Colonic mucosa (tissue), 4 donors: ENCODE results near the gene SMIM30. TPM values are rescaled to one million over a fixed set of nuclear protein-coding genes. Genes with fewer than 3 reads are reported as not detected.

Source experiments
- DNase-seq: peaks from one replicate; pipeline ENCODE4 v3.0.0-alpha.2; 2020
- H3K27ac ChIP-seq: fragments of 200-600 bp; one replicate; pipeline ENCODE4 v1.8.0; 2021
- H3K27me3 ChIP-seq: fragments of 200-600 bp; one replicate; pipeline ENCODE4 v1.8.0; 2021
- H3K36me3 ChIP-seq: fragments of 200-600 bp; one replicate; pipeline ENCODE4 v1.8.0; 2021
- H3K4me1 ChIP-seq: fragments of 200-600 bp; one replicate; pipeline ENCODE4 v1.8.0; 2021; ENCODE audit warnings: mild to moderate bottlenecking
- H3K4me3 ChIP-seq: fragments of 200-600 bp; one replicate; pipeline ENCODE4 v1.8.0; 2021
- H3K9ac ChIP-seq, 2 donors: one replicate each; pipeline ENCODE4 v1.7.0; 2013; ENCODE audit warnings: control low read depth in 2 of 2, low read depth in 2 of 2, low read length in 2 of 2
- H3K9me3 ChIP-seq: fragments of 200-600 bp; one replicate; pipeline ENCODE4 v1.8.0; 2021
- CTCF ChIP-seq: fragments of 200-600 bp; IDR thresholded peaks from one replicate; pipeline ENCODE4 v1.8.0; 2022; ENCODE audit warnings: antibody characterized with exemption, mild to moderate bottlenecking
- intact Hi-C: fragments of 100-400 bp; cut with DNase I; formaldehyde crosslinking; loops from one replicate; pipeline ENCODE4 v1.14.1; 2022
- total RNA-seq, 2 donors: library from RNA; stranded (reverse); fragmentation: NEBNext Ultra II Directional in 1 of 2; extraction: Animal tissue kit (Norgen Biotek cat#: 25700) in 1 of 2; gene quantifications; one replicate each; pipeline ENCODE4 v1.2.1, GENCODE V29; 2021
- donor health status: healthy.
- donor health status: DM: no; HTN: no; CAD: no.
- donor health status: DM: no; HTN: no; CAD: no.

The SMIM30 gene
- total RNA-seq, 2 donors from 2014 or later = 24.5 to 29.1 TPM

GRCh38 chr7:113087071-113087998 is 31.0 kb downstream of the SMIM30 start:
- Histone ChIP-seq H3K27ac (no peak overlapping the region), H3K4me3 (no peak overlapping the region), H3K4me1 (no peaks in the 10 kb centered on the region), H3K36me3 (no peaks in the 10 kb centered on the region), H3K27me3 (peaks cover 8% of the 10 kb centered on the region), H3K9ac (no peak overlapping the region), H3K9me3 (no peaks in the 10 kb centered on the region)
- intact Hi-C loops = no loop called here
- TF ChIP-seq CTCF = no peak
- no peak for DNase-seq

GRCh38 chr7:113086431-113086888 is 31.9 kb downstream of the SMIM30 start, which contains the start of gene GPR85:
Gene GPR85, minus strand, starts transcription at chr7:113086827. Its CDS starts 2,106 bp downstream, at chr7:113084721.
- Histone ChIP-seq H3K27me3 (peaks cover 8% of the 10 kb centered on the region), H3K27ac (no peak within 1 kb of the TSS), H3K4me3 (peak within 1 kb of the TSS; percentile 24), H3K36me3 (no peaks in the 10 kb centered on the region), H3K4me1 (no peaks in the 10 kb centered on the region), H3K9ac (no peak within 1 kb of the TSS), H3K9me3 (no peaks in the 10 kb centered on the region)
- intact Hi-C loops = no loop called here
- no peak for DNase-seq
- no peak for TF ChIP-seq CTCF

GRCh38 chr7:113085781-113086390 is 32.5 kb downstream of the SMIM30 start:
- no peak for DNase-seq
- H3K4me3 ChIP-seq = no peak overlapping the region

GRCh38 chr7:113084496-113085172 is 33.7 kb downstream of the SMIM30 start:
- intact Hi-C loops = no loop called here
- TF ChIP-seq CTCF = no peak

More at GRCh38 chr7:113085781-113086390, 32.5 kb downstream of the SMIM30 start:
- Histone ChIP-seq H3K27me3 (peaks cover 8% of the 10 kb centered on the region), H3K9me3 (no peaks in the 10 kb centered on the region), H3K9ac (no peak overlapping the region), H3K27ac (no peak overlapping the region), H3K36me3 (no peaks in the 10 kb centered on the region), H3K4me1 (no peaks in the 10 kb centered on the region)
- no peak for TF ChIP-seq CTCF
- intact Hi-C loops = no loop called here

GRCh38 chr7:113083816-113084495 is 34.4 kb downstream of the SMIM30 start:
- TF ChIP-seq CTCF = no peak
- H3K4me1 ChIP-seq = no peaks in the 10 kb centered on the region
- no peak for DNase-seq

More at GRCh38 chr7:113084496-113085172, 33.7 kb downstream of the SMIM30 start:
- Histone ChIP-seq H3K36me3 (no peaks in the 10 kb centered on the region), H3K4me3 (no peak overlapping the region), H3K9ac (no peak overlapping the region), H3K9me3 (no peaks in the 10 kb centered on the region), H3K27ac (no peak overlapping the region), H3K4me1 (no peaks in the 10 kb centered on the region), H3K27me3 (peaks cover 8% of the 10 kb centered on the region)
- no peak for DNase-seq

More at GRCh38 chr7:113083816-113084495, 34.4 kb downstream of the SMIM30 start:
- H3K27me3 ChIP-seq = peaks cover 8% of the 10 kb centered on the region
- no peaks in the 10 kb centered on the region for H3K9me3 ChIP-seq
- no peaks in the 10 kb centered on the region for H3K36me3 ChIP-seq
- H3K4me3 ChIP-seq = no peak overlapping the region
- no peak overlapping the region for H3K9ac ChIP-seq
- H3K27ac ChIP-seq = no peak overlapping the region
- intact Hi-C loops = no loop called here
